H1 (cell line): Measurements from ENCODE around the gene USP8. TPM values are rescaled to one million over a fixed set of nuclear protein-coding genes. Genes with fewer than 3 reads are reported as not detected.

Experiments
- CTCF ChIA-PET: fragments of 300-600 bp; sonication (Branson Sonifier 250); formaldehyde crosslinking; loops from one replicate; lab custom pipeline; 2021; ENCODE audit not compliant: partially characterized antibody; lab: Charles Lee
- POLR2A ChIA-PET: fragments of 300-600 bp; sonication (Branson Sonifier 250); formaldehyde crosslinking; loops from one replicate; lab custom pipeline; 2021; ENCODE audit warnings: inconsistent platforms; ENCODE audit not compliant: partially characterized antibody; lab: Charles Lee
- DNase-seq, 2 experiments: peaks; one replicate each; pipeline versions ENCODE4 v3.0.0 to v3.0.0-alpha.2; 2010 to 2022; ENCODE audit warnings: low spot score in 2 of 2, low read depth in 1 of 2, mixed read lengths in 1 of 2
- FAIRE-seq: peaks from 2 replicates; lab custom pipeline; 2011; peaks lifted over from hg19 to GRCh38; lab: Jason Lieb, UNC
- H2AFZ ChIP-seq: 2 replicates; pipeline ENCODE4 v1.8.1; 2012; ENCODE audit warnings: low read length, inconsistent platforms
- H2AK5ac ChIP-seq: 2 replicates; pipeline ENCODE4 v1.6.1; 2013; ENCODE audit warnings: low read depth, low read length
- H2BK120ac ChIP-seq: replicated peaks from 2 replicates; pipeline ENCODE3; 2013; ENCODE audit warnings: low read depth, low read length, inconsistent platforms
- H2BK12ac ChIP-seq: 2 replicates; pipeline ENCODE4 v1.6.1; 2013; ENCODE audit warnings: low read depth, low read length
- H2BK15ac ChIP-seq: 2 replicates; pipeline ENCODE4 v1.6.1; 2013; ENCODE audit warnings: low read length
- H2BK20ac ChIP-seq: 2 replicates; pipeline ENCODE4 v1.6.1; 2013; ENCODE audit warnings: low read length
- H2BK5ac ChIP-seq: 2 replicates; pipeline ENCODE4 v1.6.1; 2013; ENCODE audit warnings: low read depth, low read length
- H3K14ac ChIP-seq: 2 replicates; pipeline ENCODE4 v1.6.1; 2013; ENCODE audit warnings: inconsistent platforms; ENCODE audit not compliant: insufficient read length
- H3K18ac ChIP-seq: 2 replicates; pipeline ENCODE4 v1.6.1; 2013; ENCODE audit warnings: low read length; ENCODE audit errors: extremely low read depth
- H3K23ac ChIP-seq: 2 replicates; pipeline ENCODE4 v1.6.1; 2013; ENCODE audit warnings: inconsistent platforms; ENCODE audit not compliant: insufficient read length
- H3K23me2 ChIP-seq: 2 replicates; pipeline ENCODE4 v1.6.1; 2013; ENCODE audit warnings: low read depth, low read length
- H3K27ac ChIP-seq: 2 replicates; pipeline ENCODE4 v1.6.1; 2011; ENCODE audit warnings: low read depth, low read length, inconsistent platforms
- H3K27me3 ChIP-seq, 4 experiments: replicated peaks in 1 of 4; 1 replicate in 1 of 4; 2 replicates in 3 of 4; pipeline versions ENCODE4 v1.6.1 to v1.8.1; 2011 to 2013; ENCODE audit warnings: low read length in 3 of 4, mild to moderate bottlenecking in 3 of 4, inconsistent platforms in 2 of 4, mixed read lengths in 2 of 4, moderate library complexity in 1 of 4; ENCODE audit not compliant: control insufficient read depth in 3 of 4, insufficient read depth in 3 of 4; ENCODE audit errors: extremely low read depth in 1 of 4
- H3K36me3 ChIP-seq, 4 experiments: 2 replicates each; pipeline versions ENCODE4 v1.6.1 to v1.8.1; 2011 to 2013; ENCODE audit warnings: mild to moderate bottlenecking in 4 of 4, low read length in 3 of 4, moderate library complexity in 2 of 4, control low read depth in 1 of 4, inconsistent platforms in 1 of 4; ENCODE audit not compliant: insufficient read depth in 4 of 4, control insufficient read depth in 2 of 4
- H3K4ac ChIP-seq: replicated peaks from 2 replicates; pipeline ENCODE3; 2013; ENCODE audit warnings: low read length, low read depth, mixed read lengths, inconsistent platforms; ENCODE audit not compliant: insufficient read length
- H3K4me1 ChIP-seq, 4 experiments: replicated peaks in 1 of 4; 1 replicate in 1 of 4; 2 replicates in 3 of 4; pipeline versions ENCODE4 v1.6.1 to v1.8.1; 2011 to 2013; ENCODE audit warnings: low read length in 3 of 4, inconsistent platforms in 2 of 4, mixed read lengths in 1 of 4; ENCODE audit not compliant: insufficient read depth in 4 of 4, control insufficient read depth in 3 of 4
- H3K4me2 ChIP-seq, 2 experiments: 2 replicates each; pipeline versions ENCODE4 v1.6.1 to v1.8.1; 2011 to 2013; ENCODE audit warnings: low read depth in 2 of 2, low read length in 2 of 2, control low read depth in 1 of 2, inconsistent platforms in 1 of 2, mild to moderate bottlenecking in 1 of 2; ENCODE audit not compliant: insufficient read depth in 1 of 2
- H3K4me3 ChIP-seq, 4 experiments: fragments of 200-600, 300-600 bp in 1 of 4; sonication (generic), shearing (Covaris generic), sonication (Bioruptor Twin) in 1 of 4; 2 replicates each; pipeline versions ENCODE4 v1.5.1 to v1.8.1; 2011 to 2016; ENCODE audit warnings: low read length in 4 of 4, low read depth in 3 of 4, control low read depth in 2 of 4, inconsistent platforms in 2 of 4, mild to moderate bottlenecking in 2 of 4, mixed read lengths in 1 of 4, moderate library complexity in 1 of 4; ENCODE audit not compliant: insufficient read depth in 2 of 4; ENCODE audit errors: extremely low read depth in 1 of 4
- H3K56ac ChIP-seq: replicated peaks from 2 replicates; pipeline ENCODE3; 2013; ENCODE audit warnings: low read depth, mild to moderate bottlenecking, mixed read lengths, low read length, inconsistent platforms; ENCODE audit not compliant: insufficient read length
- H3K79me1 ChIP-seq: 2 replicates; pipeline ENCODE4 v1.6.1; 2013; ENCODE audit warnings: low read depth, low read length, control low read depth
- H3K79me2 ChIP-seq, 2 experiments: 2 replicates each; pipeline versions ENCODE4 v1.6.1 to v1.8.1; 2012 to 2013; ENCODE audit warnings: low read length in 2 of 2, mild to moderate bottlenecking in 2 of 2, inconsistent platforms in 1 of 2; ENCODE audit not compliant: insufficient read depth in 2 of 2, control insufficient read depth in 1 of 2
- H3K9ac ChIP-seq, 4 experiments: replicated peaks in 1 of 4; 1 replicate in 1 of 4; 2 replicates in 3 of 4; pipeline versions ENCODE4 v1.6.1 to v1.8.1; 2011 to 2013; ENCODE audit warnings: low read depth in 3 of 4, low read length in 3 of 4, control low read depth in 2 of 4, mild to moderate bottlenecking in 2 of 4, moderate library complexity in 2 of 4, inconsistent platforms in 1 of 4; ENCODE audit errors: extremely low read depth in 1 of 4
- H3K9me3 ChIP-seq, 2 experiments: 2 replicates each; pipeline versions ENCODE4 v1.6.1 to v1.8.1; 2012 to 2013; ENCODE audit warnings: mild to moderate bottlenecking in 2 of 2, moderate library complexity in 2 of 2, control low read depth in 1 of 2, inconsistent platforms in 1 of 2, low read depth in 1 of 2, low read length in 1 of 2, mixed read lengths in 1 of 2; ENCODE audit not compliant: insufficient read depth in 2 of 2
- H4K20me1 ChIP-seq, 2 experiments: replicated peaks in 1 of 2; 2 replicates each; pipeline versions ENCODE3 to v1.8.1; 2011 to 2013; ENCODE audit warnings: inconsistent platforms in 2 of 2, low read length in 2 of 2, mild to moderate bottlenecking in 1 of 2; ENCODE audit not compliant: insufficient read depth in 2 of 2, control insufficient read depth in 1 of 2
- H4K5ac ChIP-seq: 2 replicates; pipeline ENCODE4 v1.6.1; 2013; ENCODE audit warnings: low read length, low read depth, mixed read lengths, inconsistent platforms; ENCODE audit not compliant: insufficient read length
- H4K8ac ChIP-seq: 2 replicates; pipeline ENCODE4 v1.8.0; 2013; ENCODE audit warnings: mild to moderate bottlenecking, moderate library complexity, low read length, inconsistent platforms; ENCODE audit not compliant: insufficient read depth; ENCODE audit errors: extremely low read depth
- H4K91ac ChIP-seq: replicated peaks from 2 replicates; pipeline ENCODE3; 2013; ENCODE audit warnings: low read length, mixed read lengths, inconsistent platforms; ENCODE audit not compliant: insufficient read length
- BCL11A ChIP-seq, 2 experiments: IDR thresholded peaks; one replicate each; pipeline ENCODE4 v1.6.1; 2011; ENCODE audit warnings: low read depth in 2 of 2, low read length in 2 of 2, mild to moderate bottlenecking in 2 of 2
- BRCA1 ChIP-seq: IDR thresholded peaks from 2 replicates; pipeline ENCODE4 v1.6.1; 2012; ENCODE audit warnings: low read depth, low read length, improper control_type of control experiment
- CHD2 ChIP-seq: IDR thresholded peaks from 2 replicates; pipeline ENCODE4 v1.6.1; 2012; ENCODE audit warnings: low read length, improper control_type of control experiment
- FOSL1 ChIP-seq: IDR thresholded peaks from 2 replicates; pipeline ENCODE4 v1.6.1; 2011; ENCODE audit warnings: mild to moderate bottlenecking, low read depth, low read length, moderate library complexity; ENCODE audit not compliant: insufficient read depth
- HDAC2 ChIP-seq, 2 experiments: fragments of 300-600 bp in 1 of 2; sonication (generic) in 1 of 2; IDR thresholded peaks; 2 replicates each; pipeline ENCODE4 v1.6.1; 2011 to 2012; ENCODE audit warnings: low read depth in 2 of 2, low read length in 2 of 2, mild to moderate bottlenecking in 2 of 2, moderate library complexity in 2 of 2, borderline replicate concordance in 1 of 2, inconsistent platforms in 1 of 2
- MAFK ChIP-seq: IDR thresholded peaks from 2 replicates; pipeline ENCODE4 v1.6.1; 2012; ENCODE audit warnings: low read depth, mild to moderate bottlenecking, improper control_type of control experiment, low read length
- POU5F1 ChIP-seq: IDR thresholded peaks from 2 replicates; pipeline ENCODE4 v1.6.1; 2011; ENCODE audit warnings: low read depth, mild to moderate bottlenecking, low read length, moderate library complexity
- RXRA ChIP-seq: IDR thresholded peaks from 2 replicates; pipeline ENCODE4 v1.6.1; 2011; ENCODE audit warnings: low read depth, mild to moderate bottlenecking, low read length, moderate library complexity; ENCODE audit not compliant: insufficient read depth
- SP1 ChIP-seq: IDR thresholded peaks from 2 replicates; pipeline ENCODE4 v1.6.1; 2011; ENCODE audit warnings: low read depth, low read length
- SP2 ChIP-seq: IDR thresholded peaks from 2 replicates; pipeline ENCODE4 v1.6.1; 2012; ENCODE audit warnings: mild to moderate bottlenecking, low read length, inconsistent platforms
- TAF1 ChIP-seq: IDR thresholded peaks from 2 replicates; pipeline ENCODE4 v1.6.1; 2011; ENCODE audit warnings: mild to moderate bottlenecking, low read depth, low read length
- WGBS, 2 experiments: shearing (Covaris generic) in 1 of 2; methylation state at CpG; one replicate each; pipeline versions ENCODE4 v1.1.6 to v1.1.7; 2013 to 2015; ENCODE audit warnings: low lambda C conversion rate in 2 of 2, mixed read lengths in 2 of 2, inconsistent platforms in 1 of 2, low coverage in 1 of 2, missing lambda C conversion rate in 1 of 2; ENCODE audit not compliant: insufficient replicate concordance in 2 of 2, insufficient coverage in 1 of 2, insufficient read length in 1 of 2; ENCODE audit errors: extremely low coverage in 1 of 2, missing lambda C conversion rate in 1 of 2; 5-methylcytosine and 5-hydroxymethylcytosine counted together
- polyA plus RNA-seq, 7 experiments: library from polyadenylated mRNA; depleted of rRNA in 3 of 7; stranded (reverse) in 5 of 7; unstranded in 2 of 7; fragments of >200 nt in 5 of 7; fragments of 200-250 nt in 2 of 7; gene quantifications; 1 replicate in 5 of 7; 2 replicates in 1 of 7; 4 replicates in 1 of 7; pipeline versions ENCODE4 v1.2.1 to v1.2.3, GENCODE V29; 2011 to 2013; ENCODE audit warnings: missing spikeins in 2 of 7, mixed read lengths in 2 of 7
- total RNA-seq: library from RNA; stranded (reverse); fragmentation: NEBNext Ultra II Directional; extraction: Animal tissue kit (Norgen Biotek cat#: 25700); gene quantifications from 2 replicates; pipeline ENCODE4 v1.2.1, GENCODE V29; 2021
- TF ChIP-seq, protein P1 (sequence below), 3 experiments: IDR thresholded peaks; 1 replicate in 2 of 3; 2 replicates in 1 of 3; pipeline versions ENCODE4 v1.5.1 to v1.6.1; 2011; ENCODE audit warnings: low read length in 3 of 3, mild to moderate bottlenecking in 3 of 3, inconsistent platforms in 2 of 3, low read depth in 1 of 3, moderate library complexity in 1 of 3; ENCODE audit not compliant: insufficient read depth in 1 of 3; ENCODE audit errors: control extremely low read depth in 1 of 3

USP8 gene
- total and polyA plus RNA-seq, 2 of the 8 experiments (the other 6 are each of a cell fraction or from before 2014, with no cell fraction given) = 19.9 to 66.2 TPM

DNA sequence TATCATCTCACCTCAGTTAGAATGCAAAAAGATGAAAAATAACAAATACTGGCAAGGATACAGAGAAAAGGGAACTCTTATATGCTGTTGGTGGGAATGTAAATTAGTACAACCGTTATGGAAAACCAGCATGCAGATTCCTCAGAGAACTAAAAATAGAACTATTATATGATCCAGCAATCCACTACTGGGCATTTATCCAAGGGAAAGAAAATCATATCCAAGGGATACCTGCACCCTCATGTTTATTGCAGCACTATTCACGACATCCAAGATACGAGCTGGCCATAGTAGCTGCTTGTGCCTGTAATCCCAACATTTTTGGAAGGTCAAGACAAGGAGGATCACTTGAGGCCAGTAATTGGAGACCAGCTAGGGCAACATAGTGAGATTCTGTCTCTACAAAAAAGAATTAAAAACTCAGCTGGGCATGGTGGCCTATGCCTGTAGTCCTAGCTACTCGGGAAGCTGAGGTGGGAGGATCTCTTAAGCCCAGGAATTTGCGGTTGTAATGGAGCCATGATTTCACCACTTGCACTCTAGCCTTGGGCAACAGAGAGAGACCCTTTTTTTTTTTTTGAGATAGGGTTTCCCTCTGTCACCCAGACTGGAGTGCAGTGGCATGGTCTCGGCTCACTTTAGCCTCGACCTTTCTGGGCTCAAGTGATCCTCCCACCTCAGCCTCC, 95.7 kb downstream of the USP8 start:
- H4K8ac ChIP-seq = no peak overlapping the region
- no peak overlapping the region for H2BK5ac ChIP-seq
- no peaks in the 10 kb centered on the region for H3K36me3 ChIP-seq
- no peaks in the 10 kb centered on the region for H3K79me2 ChIP-seq
- no peak overlapping the region for H3K4ac ChIP-seq
- H3K18ac ChIP-seq = no peak overlapping the region
- no peaks in the 10 kb centered on the region for H3K4me1 ChIP-seq
- H2AFZ ChIP-seq = no peak overlapping the region
- FAIRE-seq = no peak
- H3K27me3 ChIP-seq = no peaks in the 10 kb centered on the region
- H2BK20ac ChIP-seq = no peak overlapping the region
- no peak overlapping the region for H3K4me2 ChIP-seq
- no peak overlapping the region for H3K56ac ChIP-seq
- H4K91ac ChIP-seq = no peak overlapping the region
- no peak overlapping the region for H3K4me3 ChIP-seq
- no peak overlapping the region for H2BK120ac ChIP-seq
- H2BK15ac ChIP-seq = no peak overlapping the region
- no peak for DNase-seq
- H3K14ac ChIP-seq = no peak overlapping the region
- ChIA-PET POLR2A (no interaction called here), CTCF (no interaction called here)
- no peak overlapping the region for H3K27ac ChIP-seq
- WGBS, 2 experiments = 87% methylated on average over 7 of the region's 7 CpGs; no CpG with 5 or more reads in 1 of the 2 experiments
- no peak overlapping the region for H4K5ac ChIP-seq
- no peak overlapping the region for H3K9ac ChIP-seq
- H3K79me1 ChIP-seq = no peaks in the 10 kb centered on the region
- no peak overlapping the region for H3K23ac ChIP-seq
- no peak overlapping the region for H2AK5ac ChIP-seq
- H4K20me1 ChIP-seq = no peaks in the 10 kb centered on the region
- H3K23me2 ChIP-seq = no peaks in the 10 kb centered on the region
- H2BK12ac ChIP-seq = no peak overlapping the region
- no peaks in the 10 kb centered on the region for H3K9me3 ChIP-seq
- no peak for TF ChIP-seq MAFK
- TF ChIP-seq, protein P1, sequence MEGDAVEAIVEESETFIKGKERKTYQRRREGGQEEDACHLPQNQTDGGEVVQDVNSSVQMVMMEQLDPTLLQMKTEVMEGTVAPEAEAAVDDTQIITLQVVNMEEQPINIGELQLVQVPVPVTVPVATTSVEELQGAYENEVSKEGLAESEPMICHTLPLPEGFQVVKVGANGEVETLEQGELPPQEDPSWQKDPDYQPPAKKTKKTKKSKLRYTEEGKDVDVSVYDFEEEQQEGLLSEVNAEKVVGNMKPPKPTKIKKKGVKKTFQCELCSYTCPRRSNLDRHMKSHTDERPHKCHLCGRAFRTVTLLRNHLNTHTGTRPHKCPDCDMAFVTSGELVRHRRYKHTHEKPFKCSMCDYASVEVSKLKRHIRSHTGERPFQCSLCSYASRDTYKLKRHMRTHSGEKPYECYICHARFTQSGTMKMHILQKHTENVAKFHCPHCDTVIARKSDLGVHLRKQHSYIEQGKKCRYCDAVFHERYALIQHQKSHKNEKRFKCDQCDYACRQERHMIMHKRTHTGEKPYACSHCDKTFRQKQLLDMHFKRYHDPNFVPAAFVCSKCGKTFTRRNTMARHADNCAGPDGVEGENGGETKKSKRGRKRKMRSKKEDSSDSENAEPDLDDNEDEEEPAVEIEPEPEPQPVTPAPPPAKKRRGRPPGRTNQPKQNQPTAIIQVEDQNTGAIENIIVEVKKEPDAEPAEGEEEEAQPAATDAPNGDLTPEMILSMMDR (IDR thresholded peaks at IDR 0.05; ENCODE audit: control extremely low read depth in 1 of 3, insufficient read depth in 1 of 3, low read depth in 1 of 3, low read length in 3 of 3) = no peak
- no peak for TF ChIP-seq CHD2
- no peak for TF ChIP-seq SP2
- TF ChIP-seq SP1 = no peak
- no peak for TF ChIP-seq BCL11A (IDR thresholded peaks at IDR 0.05; ENCODE audit: low read depth in 2 of 2, low read length in 2 of 2)
- TF ChIP-seq HDAC2 (IDR thresholded peaks at IDR 0.05; ENCODE audit: borderline replicate concordance in 1 of 2, low read depth in 2 of 2, low read length in 2 of 2) = no peak
- TF ChIP-seq RXRA = no peak
- TF ChIP-seq TAF1 = no peak
- no peak for TF ChIP-seq FOSL1
- TF ChIP-seq BRCA1 = no peak
- no peak for TF ChIP-seq POU5F1
